Measurements from ENCODE around the gene NFKB1.

- TF ChIP-seq, protein P1, sequence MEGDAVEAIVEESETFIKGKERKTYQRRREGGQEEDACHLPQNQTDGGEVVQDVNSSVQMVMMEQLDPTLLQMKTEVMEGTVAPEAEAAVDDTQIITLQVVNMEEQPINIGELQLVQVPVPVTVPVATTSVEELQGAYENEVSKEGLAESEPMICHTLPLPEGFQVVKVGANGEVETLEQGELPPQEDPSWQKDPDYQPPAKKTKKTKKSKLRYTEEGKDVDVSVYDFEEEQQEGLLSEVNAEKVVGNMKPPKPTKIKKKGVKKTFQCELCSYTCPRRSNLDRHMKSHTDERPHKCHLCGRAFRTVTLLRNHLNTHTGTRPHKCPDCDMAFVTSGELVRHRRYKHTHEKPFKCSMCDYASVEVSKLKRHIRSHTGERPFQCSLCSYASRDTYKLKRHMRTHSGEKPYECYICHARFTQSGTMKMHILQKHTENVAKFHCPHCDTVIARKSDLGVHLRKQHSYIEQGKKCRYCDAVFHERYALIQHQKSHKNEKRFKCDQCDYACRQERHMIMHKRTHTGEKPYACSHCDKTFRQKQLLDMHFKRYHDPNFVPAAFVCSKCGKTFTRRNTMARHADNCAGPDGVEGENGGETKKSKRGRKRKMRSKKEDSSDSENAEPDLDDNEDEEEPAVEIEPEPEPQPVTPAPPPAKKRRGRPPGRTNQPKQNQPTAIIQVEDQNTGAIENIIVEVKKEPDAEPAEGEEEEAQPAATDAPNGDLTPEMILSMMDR (IDR thresholded peaks at IDR 0.05; ENCODE audit: low read depth, low read length), result no peak
- TF ChIP-seq EZH2phosphoT487 (IDR thresholded peaks at IDR 0.05; ENCODE audit: low read depth), result no peak
Measured at GRCh38 chr4:102589743-102590142, 88.6 kb downstream of the NFKB1 start.
